Stimulated activated CD8-positive, alpha-beta memory T cell treated with anti-CD3 and anti-CD28 coated beads, Interleukin-15, amount 100 ng/mL, for 48 hours (primary cell): Measurements from ENCODE around the gene POLR1A.
"Not testable (repeated sequence)": the region's sequence is repeated elsewhere in the genome, so short reads cannot be mapped to it uniquely, and the experiment has no call there.

Source experiments
- DNase-seq, 2 donors: peaks; one replicate each; pipeline ENCODE4 v3.0.0-alpha.2; 2020; ENCODE audit warnings: low read depth in 2 of 2

POLR1A gene

GRCh38 chr2:85999061-85999831, 106.4 kb downstream of the POLR1A start:
- peak; percentile 9 to 12 for DNase-seq

GRCh38 chr2:85998071-85998991, 107.4 kb downstream of the POLR1A start:
- no peak for DNase-seq

- no peak for DNase-seq
Observed at GRCh38 chr2:85997017-85997970, 108.4 kb downstream of the POLR1A start.

- DNase-seq = no peak
Observed at GRCh38 chr2:85996591-85996990, 109.1 kb downstream of the POLR1A start.

- no peak for DNase-seq
Observed at GRCh38 chr2:85995648-85996529, 109.8 kb downstream of the POLR1A start.

GRCh38 chr2:85994897-85995647, 110.6 kb downstream of the POLR1A start:
- no peak for DNase-seq

GRCh38 chr2:85994421-85994777, 111.3 kb downstream of the POLR1A start:
- DNase-seq = no peak

- no peak for DNase-seq
Observed at GRCh38 chr2:85992611-85993010, 113.1 kb downstream of the POLR1A start.

- DNase-seq = not testable (repeated sequence)
Observed at GRCh38 chr2:85992053-85992452, 113.6 kb downstream of the POLR1A start.

- DNase-seq = no peak
Observed at GRCh38 chr2:85990084-85990483, 115.6 kb downstream of the POLR1A start.

- DNase-seq = no peak
Observed at GRCh38 chr2:85989288-85989865, 116.3 kb downstream of the POLR1A start.

GRCh38 chr2:85988914-85989270, 116.8 kb downstream of the POLR1A start:
- no peak for DNase-seq

GRCh38 chr2:85988175-85988913, 117.3 kb downstream of the POLR1A start:
- no peak for DNase-seq

- DNase-seq = no peak
Observed at GRCh38 chr2:85987266-85988174, 118.2 kb downstream of the POLR1A start.

GRCh38 chr2:85986121-85986520, 119.6 kb downstream of the POLR1A start:
- no peak for DNase-seq

GRCh38 chr2:85984788-85985187, 120.9 kb downstream of the POLR1A start:
- no peak for DNase-seq

- DNase-seq = no peak
Observed at GRCh38 chr2:85983766-85984165, 121.9 kb downstream of the POLR1A start.
